NB4 (cell line): ENCODE results near the gene INPP5F.

Experiments used
- MAX ChIP-seq: IDR thresholded peaks from 2 replicates; pipeline ENCODE4 v1.6.1; 2011; ENCODE audit warnings: low read depth, low read length
- POLR2A ChIP-seq: IDR thresholded peaks from 2 replicates; pipeline ENCODE4 v1.6.1; 2011; ENCODE audit warnings: mild to moderate bottlenecking; ENCODE audit not compliant: insufficient read length; ENCODE audit errors: extremely low read depth
- TF ChIP-seq, protein P1 (sequence below): IDR thresholded peaks from one replicate; pipeline ENCODE4 v1.5.1; 2012; ENCODE audit warnings: low read depth, low read length

- TF ChIP-seq, protein P1, sequence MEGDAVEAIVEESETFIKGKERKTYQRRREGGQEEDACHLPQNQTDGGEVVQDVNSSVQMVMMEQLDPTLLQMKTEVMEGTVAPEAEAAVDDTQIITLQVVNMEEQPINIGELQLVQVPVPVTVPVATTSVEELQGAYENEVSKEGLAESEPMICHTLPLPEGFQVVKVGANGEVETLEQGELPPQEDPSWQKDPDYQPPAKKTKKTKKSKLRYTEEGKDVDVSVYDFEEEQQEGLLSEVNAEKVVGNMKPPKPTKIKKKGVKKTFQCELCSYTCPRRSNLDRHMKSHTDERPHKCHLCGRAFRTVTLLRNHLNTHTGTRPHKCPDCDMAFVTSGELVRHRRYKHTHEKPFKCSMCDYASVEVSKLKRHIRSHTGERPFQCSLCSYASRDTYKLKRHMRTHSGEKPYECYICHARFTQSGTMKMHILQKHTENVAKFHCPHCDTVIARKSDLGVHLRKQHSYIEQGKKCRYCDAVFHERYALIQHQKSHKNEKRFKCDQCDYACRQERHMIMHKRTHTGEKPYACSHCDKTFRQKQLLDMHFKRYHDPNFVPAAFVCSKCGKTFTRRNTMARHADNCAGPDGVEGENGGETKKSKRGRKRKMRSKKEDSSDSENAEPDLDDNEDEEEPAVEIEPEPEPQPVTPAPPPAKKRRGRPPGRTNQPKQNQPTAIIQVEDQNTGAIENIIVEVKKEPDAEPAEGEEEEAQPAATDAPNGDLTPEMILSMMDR = no peak
- TF ChIP-seq POLR2A (no peak), MAX (no peak)
Observed at GRCh38 chr10:119762805-119763798, 37.3 kb downstream of the INPP5F start.
